Ovary (tissue), 3 donors: ENCODE measurements around the gene NHLRC4.

Experiments
- EP300 ChIP-seq: sonication (generic); formaldehyde crosslinking; IDR thresholded peaks from one replicate; pipeline ENCODE4 v1.6.1; 2017; ENCODE audit warnings: antibody characterized with exemption
- TF ChIP-seq, protein P1 (sequence below), 3 donors: fragments of 450-650 bp in 2 of 3; fragments of 200-600 bp in 1 of 3; IDR thresholded peaks; one replicate each; pipeline versions ENCODE4 v1.5.1 to v1.8.0; 2016 to 2022; ENCODE audit warnings: antibody characterized with exemption in 3 of 3, mild to moderate bottlenecking in 1 of 3
- donor health status: DM: no; HTN: no; CAD: no.

- TF ChIP-seq, protein P1, sequence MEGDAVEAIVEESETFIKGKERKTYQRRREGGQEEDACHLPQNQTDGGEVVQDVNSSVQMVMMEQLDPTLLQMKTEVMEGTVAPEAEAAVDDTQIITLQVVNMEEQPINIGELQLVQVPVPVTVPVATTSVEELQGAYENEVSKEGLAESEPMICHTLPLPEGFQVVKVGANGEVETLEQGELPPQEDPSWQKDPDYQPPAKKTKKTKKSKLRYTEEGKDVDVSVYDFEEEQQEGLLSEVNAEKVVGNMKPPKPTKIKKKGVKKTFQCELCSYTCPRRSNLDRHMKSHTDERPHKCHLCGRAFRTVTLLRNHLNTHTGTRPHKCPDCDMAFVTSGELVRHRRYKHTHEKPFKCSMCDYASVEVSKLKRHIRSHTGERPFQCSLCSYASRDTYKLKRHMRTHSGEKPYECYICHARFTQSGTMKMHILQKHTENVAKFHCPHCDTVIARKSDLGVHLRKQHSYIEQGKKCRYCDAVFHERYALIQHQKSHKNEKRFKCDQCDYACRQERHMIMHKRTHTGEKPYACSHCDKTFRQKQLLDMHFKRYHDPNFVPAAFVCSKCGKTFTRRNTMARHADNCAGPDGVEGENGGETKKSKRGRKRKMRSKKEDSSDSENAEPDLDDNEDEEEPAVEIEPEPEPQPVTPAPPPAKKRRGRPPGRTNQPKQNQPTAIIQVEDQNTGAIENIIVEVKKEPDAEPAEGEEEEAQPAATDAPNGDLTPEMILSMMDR (IDR thresholded peaks at IDR 0.05) = no peak
- TF ChIP-seq EP300 = no peak
Observed at GRCh38 chr16:530111-530817, 36.5 kb upstream of the NHLRC4 start.
